ENCODE measurements around the gene MED7. TPM values are rescaled to one million over a fixed set of nuclear protein-coding genes. Genes with fewer than 3 reads are reported as not detected.

Gene MED7
- total RNA-seq, 1 experiment from 2014 or later: 11.2 TPM

DNA sequence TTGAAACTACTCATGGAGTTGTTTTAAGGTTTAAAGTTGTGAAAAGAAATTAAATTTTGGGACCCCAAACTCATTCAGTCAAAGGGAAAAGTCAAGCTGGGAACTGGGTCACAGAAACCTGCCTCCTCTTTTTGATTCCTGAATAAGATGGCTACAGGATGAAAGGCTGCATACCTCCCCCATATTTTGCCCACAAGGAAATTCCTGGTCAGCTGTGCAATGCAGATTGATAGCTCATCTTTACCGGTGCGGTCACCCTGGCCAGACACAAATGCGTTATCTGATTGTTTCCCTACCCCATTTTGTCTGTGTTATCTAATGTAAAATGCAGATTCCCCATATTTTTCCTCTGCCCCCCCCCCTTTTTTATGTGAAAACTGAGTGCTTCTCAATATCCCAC is 35.2 kb downstream of the MED7 start:
- ChIA-PET CTCF (no interaction called here), POLR2A (no interaction called here)
- Mint-ChIP-seq H3K27ac (no peak overlapping the region), H3K9me3 (no peaks in the 10 kb centered on the region), H3K4me3 (no peak overlapping the region), H3K27me3 (ENCODE audit: low read depth) (no peaks in the 10 kb centered on the region), H3K36me3 (no peaks in the 10 kb centered on the region), H3K4me1 (peaks cover 5% of the 10 kb centered on the region; the same call in 1 of the 2 replicates)
- no peak for TF ChIP-seq CREB1 (CRISPR knock-in tag; IDR thresholded peaks at IDR 0.05)
- TF ChIP-seq, protein P1, sequence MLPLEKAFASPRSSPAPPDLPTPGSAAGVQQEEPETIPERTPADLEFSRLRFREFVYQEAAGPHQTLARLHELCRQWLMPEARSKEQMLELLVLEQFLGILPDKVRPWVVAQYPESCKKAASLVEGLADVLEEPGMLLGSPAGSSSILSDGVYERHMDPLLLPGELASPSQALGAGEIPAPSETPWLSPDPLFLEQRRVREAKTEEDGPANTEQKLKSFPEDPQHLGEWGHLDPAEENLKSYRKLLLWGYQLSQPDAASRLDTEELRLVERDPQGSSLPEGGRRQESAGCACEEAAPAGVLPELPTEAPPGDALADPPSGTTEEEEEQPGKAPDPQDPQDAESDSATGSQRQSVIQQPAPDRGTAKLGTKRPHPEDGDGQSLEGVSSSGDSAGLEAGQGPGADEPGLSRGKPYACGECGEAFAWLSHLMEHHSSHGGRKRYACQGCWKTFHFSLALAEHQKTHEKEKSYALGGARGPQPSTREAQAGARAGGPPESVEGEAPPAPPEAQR (CRISPR knock-in tag; IDR thresholded peaks at IDR 0.05): no peak
- TF ChIP-seq TEAD4 (CRISPR knock-in tag; IDR thresholded peaks at IDR 0.05): no peak
- no peak for TF ChIP-seq EMX1 (CRISPR knock-in tag; IDR thresholded peaks at IDR 0.05)
- TF ChIP-seq, protein P2, sequence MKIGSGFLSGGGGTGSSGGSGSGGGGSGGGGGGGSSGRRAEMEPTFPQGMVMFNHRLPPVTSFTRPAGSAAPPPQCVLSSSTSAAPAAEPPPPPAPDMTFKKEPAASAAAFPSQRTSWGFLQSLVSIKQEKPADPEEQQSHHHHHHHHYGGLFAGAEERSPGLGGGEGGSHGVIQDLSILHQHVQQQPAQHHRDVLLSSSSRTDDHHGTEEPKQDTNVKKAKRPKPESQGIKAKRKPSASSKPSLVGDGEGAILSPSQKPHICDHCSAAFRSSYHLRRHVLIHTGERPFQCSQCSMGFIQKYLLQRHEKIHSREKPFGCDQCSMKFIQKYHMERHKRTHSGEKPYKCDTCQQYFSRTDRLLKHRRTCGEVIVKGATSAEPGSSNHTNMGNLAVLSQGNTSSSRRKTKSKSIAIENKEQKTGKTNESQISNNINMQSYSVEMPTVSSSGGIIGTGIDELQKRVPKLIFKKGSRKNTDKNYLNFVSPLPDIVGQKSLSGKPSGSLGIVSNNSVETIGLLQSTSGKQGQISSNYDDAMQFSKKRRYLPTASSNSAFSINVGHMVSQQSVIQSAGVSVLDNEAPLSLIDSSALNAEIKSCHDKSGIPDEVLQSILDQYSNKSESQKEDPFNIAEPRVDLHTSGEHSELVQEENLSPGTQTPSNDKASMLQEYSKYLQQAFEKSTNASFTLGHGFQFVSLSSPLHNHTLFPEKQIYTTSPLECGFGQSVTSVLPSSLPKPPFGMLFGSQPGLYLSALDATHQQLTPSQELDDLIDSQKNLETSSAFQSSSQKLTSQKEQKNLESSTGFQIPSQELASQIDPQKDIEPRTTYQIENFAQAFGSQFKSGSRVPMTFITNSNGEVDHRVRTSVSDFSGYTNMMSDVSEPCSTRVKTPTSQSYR (CRISPR knock-in tag; IDR thresholded peaks at IDR 0.05): no peak
- ATAC-seq (no peak), DNase-seq (ENCODE audit: low spot score) (no peak)

DNA sequence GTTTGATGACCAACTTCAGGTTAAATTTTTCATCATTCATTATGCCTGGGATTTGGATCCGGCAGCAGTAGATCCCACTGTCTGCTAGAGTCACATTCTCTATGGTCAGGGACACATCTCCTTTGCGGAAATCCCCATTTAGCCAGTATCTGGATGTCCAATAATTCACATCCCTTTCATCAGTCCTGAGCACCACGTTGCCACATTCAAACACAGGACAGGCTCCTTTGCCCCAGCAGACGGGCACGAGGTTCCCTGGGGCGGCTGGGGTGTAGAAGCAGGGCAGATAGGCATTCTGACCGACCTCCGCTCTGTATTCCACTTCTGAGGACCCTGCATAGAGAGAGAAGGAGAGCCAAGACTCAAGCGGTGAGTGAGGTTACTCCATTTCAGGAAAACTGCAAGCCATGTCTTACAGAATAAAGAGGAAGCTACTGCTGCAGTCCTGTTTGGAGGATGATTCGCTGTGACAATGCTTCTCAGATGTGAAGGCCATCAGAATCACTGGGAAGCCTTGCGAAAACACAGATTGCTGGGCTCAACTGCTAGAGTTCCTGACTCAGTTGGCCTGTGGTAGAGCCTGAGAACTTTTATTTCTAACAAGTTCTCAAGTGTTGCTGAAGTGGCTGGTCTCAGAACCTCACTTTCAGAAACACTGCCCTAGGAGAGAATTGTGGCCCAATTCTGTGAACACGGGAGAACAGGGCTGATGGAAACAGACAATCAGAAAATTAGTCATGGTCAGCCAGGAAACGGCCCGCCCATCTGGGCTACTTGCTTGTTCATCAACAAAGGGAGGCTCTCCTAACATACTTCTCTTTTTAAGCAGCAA is 35.8 kb downstream of the MED7 start:
- Mint-ChIP-seq H3K27ac (no peak overlapping the region), H3K4me3 (no peak overlapping the region), H3K36me3 (no peaks in the 10 kb centered on the region), H3K27me3 (ENCODE audit: low read depth) (no peaks in the 10 kb centered on the region), H3K9me3 (no peaks in the 10 kb centered on the region), H3K4me1 (peaks cover 5% of the 10 kb centered on the region; the same call in 1 of the 2 replicates)
- ChIA-PET CTCF (no interaction called here), POLR2A (no interaction called here)
- TF ChIP-seq NFYB (CRISPR knock-in tag; conservative IDR thresholded peaks at IDR 0.05; ENCODE audit: low read depth) (no peak), NR2C2 (CRISPR knock-in tag; IDR thresholded peaks at IDR 0.05) (no peak)
- TF ChIP-seq, protein P3, sequence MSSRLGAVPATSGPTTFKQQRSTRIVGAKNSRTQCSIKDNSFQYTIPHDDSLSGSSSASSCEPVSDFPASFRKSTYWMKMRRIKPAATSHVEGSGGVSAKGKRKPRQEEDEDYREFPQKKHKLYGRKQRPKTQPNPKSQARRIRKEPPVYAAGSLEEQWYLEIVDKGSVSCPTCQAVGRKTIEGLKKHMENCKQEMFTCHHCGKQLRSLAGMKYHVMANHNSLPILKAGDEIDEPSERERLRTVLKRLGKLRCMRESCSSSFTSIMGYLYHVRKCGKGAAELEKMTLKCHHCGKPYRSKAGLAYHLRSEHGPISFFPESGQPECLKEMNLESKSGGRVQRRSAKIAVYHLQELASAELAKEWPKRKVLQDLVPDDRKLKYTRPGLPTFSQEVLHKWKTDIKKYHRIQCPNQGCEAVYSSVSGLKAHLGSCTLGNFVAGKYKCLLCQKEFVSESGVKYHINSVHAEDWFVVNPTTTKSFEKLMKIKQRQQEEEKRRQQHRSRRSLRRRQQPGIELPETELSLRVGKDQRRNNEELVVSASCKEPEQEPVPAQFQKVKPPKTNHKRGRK (CRISPR knock-in tag; IDR thresholded peaks at IDR 0.05; ENCODE audit: borderline replicate concordance): no peak
- TF ChIP-seq, protein P4, sequence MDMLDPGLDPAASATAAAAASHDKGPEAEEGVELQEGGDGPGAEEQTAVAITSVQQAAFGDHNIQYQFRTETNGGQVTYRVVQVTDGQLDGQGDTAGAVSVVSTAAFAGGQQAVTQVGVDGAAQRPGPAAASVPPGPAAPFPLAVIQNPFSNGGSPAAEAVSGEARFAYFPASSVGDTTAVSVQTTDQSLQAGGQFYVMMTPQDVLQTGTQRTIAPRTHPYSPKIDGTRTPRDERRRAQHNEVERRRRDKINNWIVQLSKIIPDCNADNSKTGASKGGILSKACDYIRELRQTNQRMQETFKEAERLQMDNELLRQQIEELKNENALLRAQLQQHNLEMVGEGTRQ (CRISPR knock-in tag; IDR thresholded peaks at IDR 0.05): no peak
- ATAC-seq (no peak), DNase-seq (ENCODE audit: low spot score) (no peak)

DNA sequence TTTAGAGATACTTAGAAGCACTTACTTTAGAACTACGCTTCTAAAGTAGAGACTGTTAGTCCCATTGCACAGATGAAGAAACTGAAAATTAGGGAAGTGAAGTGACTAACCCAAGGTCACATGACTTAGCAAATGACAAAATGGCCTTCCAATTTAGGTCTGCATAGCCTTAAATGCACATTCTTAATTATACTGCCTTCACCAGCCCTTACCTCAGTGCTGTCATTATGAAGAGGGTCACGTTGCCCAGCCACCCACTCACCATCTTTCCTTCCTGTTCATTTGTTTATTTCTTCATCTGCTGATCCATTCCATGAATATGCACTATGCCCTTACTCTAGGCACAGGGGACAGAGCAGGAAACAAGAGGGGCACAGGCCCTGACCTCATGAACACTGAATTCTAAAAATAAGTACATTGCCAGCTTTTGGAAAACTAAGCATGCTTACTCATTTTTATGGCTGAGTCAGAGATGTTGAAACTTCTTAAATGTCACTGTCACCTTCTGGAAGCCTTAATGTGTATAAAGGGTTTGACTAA is 42.5 kb downstream of the MED7 start:
- Mint-ChIP-seq H3K4me1 (no peaks in the 10 kb centered on the region), H3K36me3 (no peaks in the 10 kb centered on the region), H3K4me3 (no peak overlapping the region), H3K27me3 (ENCODE audit: low read depth) (no peaks in the 10 kb centered on the region), H3K27ac (no peak overlapping the region), H3K9me3 (no peaks in the 10 kb centered on the region)
- ATAC-seq: no peak
- TF ChIP-seq ZNF121 (CRISPR knock-in tag; IDR thresholded peaks at IDR 0.05): no peak
- CTCF ChIA-PET: no interaction called here
- POLR2A ChIA-PET: no interaction called here
- no peak for DNase-seq (ENCODE audit: low spot score)

DNA sequence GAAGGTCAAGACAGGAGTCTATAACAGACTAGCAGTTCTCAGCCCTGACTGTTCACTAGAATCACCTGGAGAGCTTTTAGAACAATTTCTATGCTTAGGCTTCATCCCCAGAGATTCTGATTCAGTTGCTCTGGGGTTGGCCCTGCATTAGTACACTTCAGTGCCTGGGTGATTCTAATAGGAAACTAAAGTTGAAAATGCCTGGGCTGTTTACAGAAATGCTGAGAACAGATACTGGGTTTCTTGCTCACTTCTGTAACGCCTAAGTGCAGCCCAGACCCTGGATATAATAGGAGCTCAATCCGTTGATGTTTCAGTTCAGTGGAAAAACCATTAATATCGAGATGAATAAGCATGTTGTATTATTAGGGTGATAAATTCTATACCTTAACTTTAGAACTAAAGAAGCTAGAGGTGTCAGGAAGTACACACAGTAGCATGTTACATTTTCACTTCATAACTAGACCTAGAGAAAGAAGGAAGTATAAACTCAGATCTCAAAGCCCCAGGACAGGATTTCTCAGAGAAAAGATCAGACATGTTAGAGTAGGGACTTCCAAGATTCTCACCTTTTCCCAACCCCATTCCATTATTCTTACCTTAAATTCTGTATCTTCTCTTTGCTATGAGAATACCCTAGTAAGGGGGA is 54.2 kb downstream of the MED7 start:
- H3K36me3 Mint-ChIP-seq: no peaks in the 10 kb centered on the region
- H3K4me1 Mint-ChIP-seq: no peaks in the 10 kb centered on the region
- ATAC-seq: no peak
- ChIA-PET CTCF (no interaction called here), POLR2A (interaction anchor here (0.7 kb wide), 1 partner anchor 385 kb away, joined by 4 read pairs; no protein-coding TSS in a partner anchor)
- H3K4me3 Mint-ChIP-seq: no peak overlapping the region
- H3K27ac Mint-ChIP-seq: no peak overlapping the region
- H3K9me3 Mint-ChIP-seq: 0 out of 2 replicates have a peak, but pooled peaks cover 3% of the 10 kb centered on the region
- no peaks in the 10 kb centered on the region for H3K27me3 Mint-ChIP-seq (ENCODE audit: low read depth)
- no peak for DNase-seq (ENCODE audit: low spot score)
- TF ChIP-seq KAT7 (CRISPR knock-in tag; IDR thresholded peaks at IDR 0.05; ENCODE audit: borderline replicate concordance) (no peak), SMAD4 (CRISPR knock-in tag; IDR thresholded peaks at IDR 0.05) (no peak), NR2C2 (CRISPR knock-in tag; IDR thresholded peaks at IDR 0.05) (no peak), TEAD4 (CRISPR knock-in tag; IDR thresholded peaks at IDR 0.05) (no peak), ZNF138 (CRISPR knock-in tag; conservative IDR thresholded peaks at IDR 0.05) (no peak), NR3C1 (CRISPR knock-in tag; conservative IDR thresholded peaks at IDR 0.05; ENCODE audit: low read depth) (no peak)
- TF ChIP-seq, protein P4 (CRISPR knock-in tag; IDR thresholded peaks at IDR 0.05): no peak
- TF ChIP-seq, protein P3 (CRISPR knock-in tag; IDR thresholded peaks at IDR 0.05; ENCODE audit: borderline replicate concordance): no peak

Data from WTC11 (cell line).